Smooth muscle cell of the brain vasculature (primary cell): ENCODE data around the gene UBE2E2.

Experiments
- DNase-seq: peaks from one replicate; pipeline ENCODE4 v3.0.0-alpha.2; 2012; ENCODE audit warnings: low read depth, low spot score

Gene UBE2E2

DNA sequence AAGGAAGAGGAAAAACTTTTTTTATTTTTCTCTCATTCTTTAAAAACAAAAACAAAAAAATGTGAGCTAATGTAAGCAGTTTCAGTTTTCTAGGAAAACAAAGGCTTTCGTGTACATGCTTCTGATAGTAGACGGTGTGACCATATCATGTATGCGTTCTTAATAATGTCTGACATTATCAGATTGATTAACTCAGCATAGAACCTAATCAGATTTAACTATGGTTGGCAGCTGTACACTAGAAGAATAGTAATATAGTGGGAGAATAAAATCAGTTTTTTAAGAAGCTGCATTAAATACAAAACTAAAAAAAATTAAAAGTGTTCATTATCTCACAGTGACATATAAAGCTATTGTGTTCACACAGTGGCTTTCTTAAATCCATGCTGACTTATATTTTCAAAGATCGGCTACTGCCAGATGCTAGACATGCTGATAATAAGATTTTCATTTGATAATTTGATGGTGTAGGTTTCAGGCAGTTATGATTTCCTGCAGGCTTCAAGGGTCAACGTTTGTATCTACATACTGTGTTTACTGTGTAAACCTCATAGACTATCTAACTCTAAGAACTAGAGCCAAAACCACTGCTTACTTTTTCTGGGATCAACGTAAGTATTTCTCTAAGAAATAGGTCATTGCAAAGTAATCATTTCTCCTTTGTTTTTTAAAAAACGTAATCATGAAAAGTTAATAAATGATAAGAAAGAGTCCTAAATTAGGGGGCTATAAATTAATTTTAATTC is 74.0 kb downstream of the UBE2E2 start:
- no peak for DNase-seq

DNA sequence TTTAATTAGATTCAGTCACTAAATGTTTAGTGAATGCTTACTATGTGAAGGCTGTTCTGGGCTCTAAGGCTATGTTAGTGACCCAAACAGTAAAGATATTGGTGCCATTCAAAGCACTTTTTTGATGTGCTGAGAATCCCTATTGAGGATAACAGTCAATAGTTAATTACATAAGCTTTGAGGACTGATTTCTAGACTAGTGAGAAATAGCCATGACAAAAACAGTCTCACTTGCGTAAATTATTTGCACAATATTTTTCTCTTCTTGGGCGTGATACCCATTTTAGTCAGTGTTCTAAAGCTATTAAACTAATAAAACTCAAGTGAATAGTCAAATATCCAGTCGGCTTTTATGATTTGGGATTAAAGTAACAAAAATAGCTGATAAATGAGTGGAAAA is 74.6 kb downstream of the UBE2E2 start:
- DNase-seq, result no peak

DNA sequence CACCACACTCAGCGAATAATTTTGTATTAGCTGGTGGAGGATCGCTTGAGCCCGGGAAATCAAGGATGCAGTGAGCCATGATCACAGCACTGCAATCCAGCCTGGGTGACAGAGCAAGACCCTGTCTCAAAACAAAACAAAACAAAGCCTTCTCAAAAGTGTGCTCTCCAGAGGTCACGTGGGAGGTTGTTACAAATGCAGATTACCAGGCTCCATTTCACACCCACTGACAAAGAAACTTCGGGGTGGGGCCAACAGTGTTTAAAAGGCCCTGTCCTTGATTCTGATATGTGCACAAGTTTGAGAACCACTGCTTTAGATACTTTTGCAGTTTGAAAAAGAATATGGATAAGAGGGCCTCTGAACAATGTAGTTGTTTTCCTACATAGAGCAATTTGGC is 80.5 kb downstream of the UBE2E2 start:
- no peak for DNase-seq

DNA sequence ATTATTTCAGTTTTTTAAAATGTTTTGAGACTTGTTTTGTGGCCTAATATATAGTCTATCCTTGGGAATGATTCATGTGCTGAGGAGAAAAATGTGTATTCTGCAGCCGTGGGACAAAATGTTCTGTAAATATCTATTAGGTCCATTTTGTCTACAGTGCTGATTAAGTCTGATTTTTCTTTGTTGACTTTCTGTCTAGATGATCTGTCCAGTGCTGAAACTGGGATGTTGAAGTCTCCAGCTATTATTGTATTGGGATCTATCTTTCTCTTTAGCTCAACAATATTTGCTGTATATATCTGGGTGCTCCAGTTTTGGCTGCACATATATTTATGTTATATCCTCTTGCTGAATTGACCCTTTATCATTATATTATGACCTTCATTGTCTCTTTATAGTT is 85.2 kb downstream of the UBE2E2 start:
- no peak for DNase-seq

DNA sequence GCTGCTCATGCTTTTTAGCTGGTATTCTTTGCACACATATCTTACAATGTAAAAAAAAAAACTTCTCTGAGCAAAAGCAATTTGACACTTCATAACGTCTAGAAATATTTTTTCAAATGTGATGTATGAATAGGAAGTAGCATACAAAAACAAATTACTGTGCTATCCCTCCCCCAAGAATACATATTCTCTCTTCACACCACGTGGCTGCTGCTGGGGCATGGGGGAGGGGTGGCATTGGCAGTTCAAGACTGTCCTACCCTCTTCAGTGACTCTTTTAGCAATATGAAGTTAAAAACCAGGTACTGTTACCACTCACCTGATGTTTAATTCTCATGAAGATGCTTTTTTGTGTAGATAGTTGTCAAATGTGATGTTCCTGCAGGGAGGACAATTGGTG is 85.6 kb downstream of the UBE2E2 start:
- DNase-seq, result no peak

DNA sequence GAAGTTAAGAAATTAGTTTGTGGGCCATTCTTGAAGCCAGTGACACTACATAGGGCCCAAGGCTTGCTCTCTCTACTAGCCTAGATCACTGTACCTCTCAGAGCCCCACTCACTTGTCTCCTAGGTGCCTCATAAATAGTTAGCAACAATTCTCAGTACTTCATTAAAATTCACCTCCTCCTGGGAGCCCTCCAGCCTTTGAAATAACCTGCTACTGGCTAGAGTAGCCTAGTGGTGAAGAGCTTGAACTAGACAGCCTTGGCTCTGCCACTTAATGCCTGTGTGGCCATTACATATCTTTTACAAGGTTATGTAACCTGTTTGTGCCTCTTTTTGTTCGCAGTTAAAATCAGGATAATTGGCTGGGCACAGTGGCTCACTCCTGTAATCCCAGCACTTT is 89.3 kb downstream of the UBE2E2 start:
- no peak for DNase-seq

DNA sequence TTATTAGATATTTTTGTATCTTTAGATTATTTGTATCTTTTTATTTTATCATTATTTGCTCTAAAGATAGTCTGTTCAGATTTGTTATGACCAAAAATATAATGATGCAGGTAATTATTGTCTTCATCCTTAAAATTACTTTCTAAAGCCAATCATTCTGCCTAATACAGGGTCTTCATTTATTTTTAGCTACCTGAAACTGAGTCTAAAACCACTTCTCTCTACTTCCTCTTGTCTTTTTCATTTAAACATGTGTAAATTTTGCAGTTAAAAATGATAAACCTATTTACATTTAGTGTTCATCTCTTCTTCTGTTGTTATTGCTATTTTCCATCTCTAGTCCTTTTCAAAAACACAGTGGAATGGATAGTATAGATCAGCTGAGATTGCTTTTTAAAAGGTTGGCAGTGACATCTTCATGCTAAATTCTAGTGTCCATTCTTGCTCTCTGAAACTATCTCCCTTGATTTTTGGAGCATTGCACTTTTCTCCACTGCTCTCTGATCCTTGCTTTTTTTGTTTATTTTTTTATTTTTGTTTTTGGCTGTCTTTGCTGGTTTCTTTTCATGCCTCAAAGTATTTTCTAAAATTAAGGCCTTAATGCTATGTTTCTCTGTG is 91.8 kb downstream of the UBE2E2 start:
- no peak for DNase-seq

DNA sequence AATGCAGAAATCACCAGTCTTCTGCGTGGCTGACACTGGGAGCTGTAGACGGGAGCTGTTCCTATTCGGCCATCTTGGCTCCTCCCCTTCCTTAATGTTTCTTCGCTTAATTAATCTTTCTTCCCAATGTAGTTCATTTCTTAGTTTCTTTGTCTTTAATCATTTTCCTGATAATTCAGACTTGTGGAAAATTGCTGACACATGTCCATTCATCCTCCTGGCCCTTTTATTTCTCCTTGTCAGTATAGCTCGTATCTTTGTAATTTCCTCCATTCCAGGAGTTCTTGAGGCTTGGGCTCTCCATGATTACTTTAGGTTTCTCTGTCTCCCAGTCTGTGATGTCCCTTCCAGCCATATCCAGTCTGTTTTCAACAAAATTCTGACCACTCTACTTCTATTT is 98.7 kb downstream of the UBE2E2 start:
- no peak for DNase-seq

DNA sequence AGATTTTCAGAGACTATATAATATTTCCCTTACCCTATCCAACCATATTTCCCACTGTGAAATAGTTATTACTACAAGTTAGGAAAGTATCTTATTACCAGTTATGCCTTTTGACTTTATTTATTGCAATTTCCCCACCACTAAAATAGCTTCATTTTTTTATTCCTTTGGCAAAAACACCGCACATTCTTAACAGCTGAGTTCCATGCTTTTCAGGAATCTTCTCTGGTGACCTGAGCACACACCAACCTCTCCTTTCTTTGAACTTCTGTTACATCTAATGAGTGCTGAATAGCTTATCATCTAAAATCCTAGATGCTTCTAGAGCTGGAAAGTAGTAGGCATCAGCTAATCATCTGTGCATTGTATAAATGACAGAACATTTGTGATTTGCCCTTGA is 99.1 kb downstream of the UBE2E2 start:
- no peak for DNase-seq

DNA sequence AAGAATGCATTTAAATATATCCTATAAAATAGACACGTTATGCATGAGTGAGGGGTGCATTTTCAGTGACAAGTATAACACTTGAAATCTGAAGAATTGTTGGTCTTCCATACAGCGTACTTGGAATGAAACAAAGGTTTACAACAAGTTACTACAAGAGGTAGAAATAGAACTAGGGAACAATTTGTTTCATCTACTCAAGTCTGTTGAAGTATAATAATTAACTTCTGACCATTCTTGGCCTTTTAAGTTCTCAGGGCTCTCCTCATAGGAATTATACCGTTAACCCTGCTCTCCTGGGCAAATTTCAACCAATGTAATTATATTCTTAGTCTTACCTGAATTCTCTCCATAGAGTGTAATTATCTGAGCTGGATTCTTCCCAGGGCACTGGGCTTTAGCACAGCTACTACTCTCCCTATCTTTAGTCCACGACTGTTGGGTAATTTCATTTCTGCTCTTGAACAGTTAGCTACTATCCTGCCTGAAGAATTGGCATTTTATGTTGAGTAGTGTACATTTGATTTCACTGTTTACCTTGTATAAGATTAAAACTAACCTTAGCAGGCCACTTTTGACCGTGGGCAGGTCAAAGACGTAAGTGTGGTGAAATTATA is 100.6 kb downstream of the UBE2E2 start:
- DNase-seq, result no peak

DNA sequence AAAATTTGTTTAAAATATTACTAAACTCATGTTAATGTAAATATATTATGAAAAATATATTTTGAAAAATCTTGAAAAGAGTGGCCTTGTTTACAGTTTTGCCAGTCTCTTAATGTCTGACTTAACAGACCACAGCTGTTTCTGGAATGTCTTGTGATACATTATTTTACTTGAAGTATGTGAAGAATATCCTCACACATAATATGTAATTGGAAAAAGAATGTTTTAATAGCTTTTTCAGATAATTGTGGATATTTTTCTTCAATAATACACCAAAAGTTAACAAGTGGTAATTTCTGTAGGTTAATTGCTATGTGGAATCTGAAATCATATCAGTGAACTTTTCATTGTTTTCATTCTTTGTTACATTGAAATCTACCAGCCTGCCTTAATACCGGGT is 101.3 kb downstream of the UBE2E2 start:
- DNase-seq, result no peak

DNA sequence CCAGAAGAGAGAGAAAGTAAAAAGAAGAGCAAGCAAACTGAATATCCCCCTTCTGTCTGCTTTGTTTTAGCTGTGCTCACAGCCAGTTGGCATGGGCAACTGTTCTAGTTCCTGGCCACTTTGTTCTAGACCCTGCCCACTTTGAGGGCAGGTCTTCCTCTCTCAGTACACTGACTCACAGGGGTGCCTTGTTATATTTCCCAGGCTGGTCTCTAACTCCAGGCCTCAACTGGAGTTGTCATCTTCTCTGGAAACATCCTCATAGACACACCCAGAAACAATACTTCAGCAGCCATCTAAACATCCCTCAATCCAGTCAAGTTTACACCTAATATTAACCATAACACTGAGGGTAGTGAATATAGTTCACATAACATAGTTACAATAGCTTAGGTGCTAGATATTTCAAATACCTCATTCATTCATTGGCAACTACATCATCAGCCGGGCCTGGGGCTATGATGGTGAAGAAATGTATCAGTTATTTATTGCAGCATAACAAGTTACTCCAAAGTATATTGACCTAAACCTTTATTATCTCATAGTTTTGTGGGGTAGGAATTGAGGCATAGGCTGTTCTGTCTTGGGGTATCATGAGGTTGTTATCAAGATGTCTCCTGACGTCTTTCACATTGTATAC is 106.0 kb downstream of the UBE2E2 start:
- no peak for DNase-seq

DNA sequence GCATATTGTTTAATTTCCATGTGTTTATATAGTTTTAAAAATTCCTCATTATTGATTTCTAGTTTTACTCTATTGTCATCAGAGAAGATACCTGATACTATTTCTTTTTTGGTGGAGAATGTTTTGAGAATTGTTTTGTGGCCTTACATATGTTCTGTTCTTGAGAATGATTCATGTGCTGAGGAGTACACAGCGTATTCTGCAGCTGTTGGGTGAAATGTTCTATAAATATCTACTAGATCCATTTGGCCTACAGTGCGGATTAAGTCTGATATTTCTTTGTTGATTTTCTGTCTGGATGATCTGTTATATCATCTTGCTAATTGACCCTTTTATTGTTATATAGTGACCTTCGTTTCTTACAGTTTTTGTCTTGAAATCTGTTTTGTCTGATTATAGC is 109.7 kb downstream of the UBE2E2 start:
- no peak for DNase-seq

DNA sequence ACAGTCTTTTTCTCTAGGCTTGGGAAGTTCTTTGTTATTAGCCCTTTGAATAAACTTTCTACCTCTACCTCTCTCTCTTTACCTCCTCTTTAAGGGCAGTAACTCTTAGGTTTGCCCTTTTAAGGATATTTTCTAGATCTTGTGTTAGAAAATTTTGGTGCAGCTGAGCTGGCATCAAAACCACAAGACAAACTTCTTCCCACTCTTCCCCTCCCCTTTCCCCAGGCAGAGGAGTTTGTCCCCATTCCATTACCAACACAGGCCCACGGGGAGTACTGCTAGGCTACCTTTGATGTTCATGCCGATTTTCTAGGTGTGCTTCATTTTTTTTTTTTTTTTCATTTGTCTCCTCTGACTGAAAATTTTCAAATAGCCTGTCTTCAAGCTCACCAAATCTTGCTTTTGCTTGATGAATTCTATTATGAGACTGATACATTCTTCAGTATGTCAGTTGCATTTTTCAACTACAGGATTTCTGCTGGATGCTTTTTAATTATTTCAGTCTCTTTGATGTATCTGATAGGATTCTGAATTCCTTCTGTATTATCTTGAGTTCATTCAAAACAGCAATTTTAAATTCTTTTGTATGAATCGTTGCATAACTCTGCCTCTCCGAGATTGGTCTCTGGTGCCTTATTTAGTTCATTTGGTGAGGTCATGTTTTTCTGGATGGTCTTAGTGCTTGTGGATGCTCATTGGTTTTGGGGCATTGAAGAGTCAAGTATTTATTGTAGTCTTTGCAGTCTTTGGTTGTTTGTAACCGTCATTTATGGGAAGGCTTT is 112.0 kb downstream of the UBE2E2 start:
- DNase-seq, result no peak

DNA sequence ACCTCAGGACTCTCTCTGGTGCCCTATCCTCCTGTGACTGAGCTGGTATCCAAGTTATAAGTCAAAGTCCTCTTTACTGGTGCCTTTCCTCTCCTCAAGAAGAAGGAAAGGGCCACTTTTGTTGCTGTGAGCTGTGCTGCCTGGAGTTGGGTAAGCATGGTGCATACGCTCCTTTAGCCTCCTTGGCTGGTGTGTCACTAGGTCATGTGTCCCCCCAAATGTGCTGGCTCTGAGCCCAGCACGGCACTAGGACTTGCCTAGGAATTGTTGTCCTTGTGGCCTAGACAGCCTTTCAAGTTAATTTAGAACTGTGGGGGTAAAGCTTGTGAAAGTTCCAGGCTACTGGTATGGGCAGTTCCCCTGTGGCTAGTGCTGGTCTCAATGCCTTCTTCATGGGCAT is 113.8 kb downstream of the UBE2E2 start:
- DNase-seq, result no peak

DNA sequence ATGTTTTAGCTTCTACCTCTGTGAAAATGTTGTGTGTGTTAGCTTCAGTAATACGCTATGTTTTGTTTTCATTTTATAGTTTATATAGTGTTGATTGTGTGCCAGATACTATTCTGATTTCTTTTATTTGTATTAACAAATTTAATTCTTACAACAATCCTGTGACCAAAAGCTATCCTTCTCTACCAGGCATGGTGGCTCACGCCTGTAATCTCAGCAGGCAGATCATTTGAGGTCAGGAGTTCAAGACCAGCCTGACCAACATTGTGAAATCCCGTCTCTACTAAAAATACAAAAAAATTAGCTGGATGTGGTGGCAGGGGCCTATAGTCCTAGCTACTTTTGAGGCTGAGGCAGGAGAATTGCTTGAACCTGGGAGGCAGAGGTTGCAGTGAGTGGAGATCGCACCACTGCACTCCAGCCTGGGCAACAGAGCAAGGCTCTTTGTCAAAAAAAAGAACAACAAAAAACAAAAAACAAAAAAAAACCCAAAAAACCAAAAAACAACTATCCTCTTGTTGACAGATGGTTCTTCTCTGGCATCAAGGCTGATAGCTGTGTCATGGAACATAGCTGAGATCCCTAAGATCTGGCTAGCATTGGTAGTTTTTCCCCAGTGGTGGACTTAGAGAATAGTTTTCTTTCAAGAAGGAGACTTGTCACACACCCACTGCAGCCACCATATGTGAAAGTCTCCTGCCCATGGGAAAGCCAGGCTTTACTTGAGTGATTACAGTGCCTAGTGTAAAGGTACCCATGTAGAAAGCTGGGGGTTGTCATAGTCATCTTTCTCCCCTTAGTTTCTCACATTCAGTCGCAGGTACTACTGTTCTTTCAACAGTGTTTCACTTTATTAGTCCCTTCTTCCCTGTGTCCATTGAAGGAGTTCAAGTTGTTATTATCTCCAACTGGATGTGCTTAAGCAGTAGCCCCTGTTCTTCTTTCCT is 116.5 kb downstream of the UBE2E2 start:
- no peak for DNase-seq

DNA sequence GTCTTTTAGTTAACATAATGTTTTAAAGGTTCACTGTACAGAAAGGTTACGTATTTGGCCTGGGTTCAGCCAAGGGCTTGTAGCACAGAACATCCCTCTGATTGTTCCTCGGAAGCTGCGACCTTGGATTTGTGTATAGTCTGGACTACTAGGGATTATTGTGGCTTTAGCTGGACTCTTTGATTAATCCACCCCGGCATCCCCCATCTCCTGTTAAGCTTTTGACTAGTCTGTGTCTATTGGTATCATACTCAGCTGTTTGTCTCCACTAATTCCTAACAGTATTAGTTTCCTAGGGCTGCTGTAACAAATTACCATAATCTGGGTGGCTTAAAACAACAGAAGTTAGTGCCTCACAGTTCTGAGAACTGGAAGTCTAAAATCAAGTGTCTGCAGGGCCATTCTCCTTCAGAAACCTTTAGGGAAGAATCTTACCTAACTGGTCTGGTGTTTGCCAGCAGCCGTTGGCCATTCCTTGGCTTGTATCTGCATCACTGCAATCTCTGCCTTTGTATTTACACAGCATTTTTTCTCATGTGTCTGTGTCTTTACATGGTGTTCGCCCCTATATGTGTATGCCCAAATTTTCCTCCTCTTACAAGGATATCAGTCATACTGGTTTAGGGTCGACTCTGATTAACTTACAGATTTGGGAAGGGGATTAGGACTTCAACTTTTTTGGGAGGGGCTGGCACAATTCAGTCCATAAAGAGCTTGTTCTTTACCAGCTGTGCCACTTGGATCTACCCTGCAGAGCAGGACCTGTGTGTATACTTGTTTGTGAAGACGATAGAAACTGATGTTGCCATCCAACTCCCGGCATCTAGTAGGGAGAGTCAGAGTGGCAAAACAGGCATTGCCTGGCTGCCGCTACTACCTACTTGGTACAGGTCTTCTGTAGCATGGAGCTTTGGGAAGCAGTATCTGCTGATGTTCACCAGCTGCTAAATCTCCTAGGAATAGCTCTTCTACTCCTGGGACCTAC is 117.8 kb downstream of the UBE2E2 start:
- no peak for DNase-seq

DNA sequence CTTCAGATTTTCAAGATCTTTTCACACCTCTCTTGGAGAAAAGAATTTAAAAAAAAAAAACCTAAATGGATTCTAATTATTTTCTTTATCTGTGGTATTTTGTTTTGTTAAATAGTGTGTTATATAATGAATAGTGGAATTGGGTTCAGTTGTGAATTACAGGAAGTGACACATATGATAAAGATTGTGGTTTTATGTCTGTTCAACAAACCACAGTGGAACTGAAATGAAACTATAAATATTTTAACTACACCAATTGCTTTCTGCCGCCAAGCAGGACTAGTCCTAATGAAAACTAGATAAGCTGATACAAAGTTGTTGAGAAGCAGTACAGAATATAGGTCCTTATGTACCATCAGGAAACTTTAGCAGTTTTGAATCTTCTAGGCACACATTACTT is 121.6 kb downstream of the UBE2E2 start:
- no peak for DNase-seq

DNA sequence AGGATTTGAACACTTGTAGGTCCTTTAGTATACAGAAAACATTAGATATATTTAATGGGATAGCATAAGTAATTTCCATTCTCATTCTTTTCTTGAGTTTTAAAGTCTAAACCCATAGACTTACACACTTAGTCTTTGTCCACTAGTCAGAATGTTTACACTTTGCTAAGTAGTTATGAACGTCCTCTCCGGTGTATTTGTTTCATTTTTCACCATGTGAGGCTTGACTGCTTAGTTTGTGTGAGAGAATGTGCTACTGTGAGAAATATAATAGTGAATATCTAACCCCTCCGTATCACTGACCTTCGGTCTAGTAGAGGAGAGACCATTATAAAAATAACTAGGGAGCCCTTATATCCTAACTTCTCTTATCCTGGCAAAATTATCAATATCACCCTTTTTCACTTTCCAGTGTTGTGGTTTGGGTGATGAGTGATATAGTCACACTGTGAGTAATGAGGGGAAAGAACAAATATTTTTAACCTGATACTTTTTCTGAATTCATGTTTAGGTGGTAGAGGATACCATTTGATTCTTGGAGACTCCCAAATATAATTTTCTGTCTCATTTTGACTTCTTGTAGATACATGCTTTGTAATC is 122.4 kb downstream of the UBE2E2 start:
- no peak for DNase-seq
